ENCODE measurements around the gene CD59. TPM values are rescaled to one million over a fixed set of nuclear protein-coding genes. Genes with fewer than 3 reads are reported as not detected.
A peak's percentile ranks its signal among the peaks of the same experiment; 100 is the strongest.

The CD59 gene
- total RNA-seq, 3 donors from 2014 or later = 296 to 563 (median 375) TPM

DNA sequence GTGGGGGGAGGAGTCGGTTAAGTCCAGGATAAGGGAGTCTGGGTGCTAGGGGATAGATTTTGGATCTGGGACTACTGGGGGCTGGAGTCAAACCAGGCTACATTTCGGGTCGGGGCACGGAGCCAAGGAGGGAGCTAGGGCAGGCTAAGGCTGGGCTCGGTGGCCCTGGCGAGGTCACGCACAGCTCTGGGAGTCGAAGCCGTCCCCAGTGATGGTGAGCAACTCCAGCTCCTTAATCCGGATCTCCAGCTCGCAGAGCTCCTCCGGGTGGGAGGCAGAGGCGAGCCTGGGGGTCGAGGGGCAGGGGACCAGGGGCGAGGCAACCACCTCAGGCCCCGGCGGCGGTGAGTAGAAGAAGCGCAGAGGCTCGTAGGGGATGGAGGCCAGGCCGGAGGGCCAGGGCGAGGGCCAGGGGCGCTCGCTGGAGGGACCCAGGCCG, 36.1 kb downstream of the CD59 start:
- no peak for DNase-seq (ENCODE audit: low spot score in 2 of 2)
- Histone ChIP-seq H3K27ac (peak overlapping the region; percentile 88 to 89), H3K27me3 (no peaks in the 10 kb centered on the region), H3K36me3 (no peaks in the 10 kb centered on the region), H3K4me1 (peaks cover 8 to 30% of the 10 kb centered on the region in 2 donors), H3K9me3 (no peaks in the 10 kb centered on the region), H3K4me3 (peak overlapping the region; percentile 46 to 71 (median 60))
- TF ChIP-seq POLR2AphosphoS5 (IDR thresholded peaks at IDR 0.05) = no peak
- TF ChIP-seq POLR2A (IDR thresholded peaks at IDR 0.05) = no peak
- TF ChIP-seq, protein P1, sequence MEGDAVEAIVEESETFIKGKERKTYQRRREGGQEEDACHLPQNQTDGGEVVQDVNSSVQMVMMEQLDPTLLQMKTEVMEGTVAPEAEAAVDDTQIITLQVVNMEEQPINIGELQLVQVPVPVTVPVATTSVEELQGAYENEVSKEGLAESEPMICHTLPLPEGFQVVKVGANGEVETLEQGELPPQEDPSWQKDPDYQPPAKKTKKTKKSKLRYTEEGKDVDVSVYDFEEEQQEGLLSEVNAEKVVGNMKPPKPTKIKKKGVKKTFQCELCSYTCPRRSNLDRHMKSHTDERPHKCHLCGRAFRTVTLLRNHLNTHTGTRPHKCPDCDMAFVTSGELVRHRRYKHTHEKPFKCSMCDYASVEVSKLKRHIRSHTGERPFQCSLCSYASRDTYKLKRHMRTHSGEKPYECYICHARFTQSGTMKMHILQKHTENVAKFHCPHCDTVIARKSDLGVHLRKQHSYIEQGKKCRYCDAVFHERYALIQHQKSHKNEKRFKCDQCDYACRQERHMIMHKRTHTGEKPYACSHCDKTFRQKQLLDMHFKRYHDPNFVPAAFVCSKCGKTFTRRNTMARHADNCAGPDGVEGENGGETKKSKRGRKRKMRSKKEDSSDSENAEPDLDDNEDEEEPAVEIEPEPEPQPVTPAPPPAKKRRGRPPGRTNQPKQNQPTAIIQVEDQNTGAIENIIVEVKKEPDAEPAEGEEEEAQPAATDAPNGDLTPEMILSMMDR (IDR thresholded peaks at IDR 0.05) = no peak
- intact Hi-C loops (cut with DNase I; ENCODE audit: low total_unique reads) = no loop called here

DNA sequence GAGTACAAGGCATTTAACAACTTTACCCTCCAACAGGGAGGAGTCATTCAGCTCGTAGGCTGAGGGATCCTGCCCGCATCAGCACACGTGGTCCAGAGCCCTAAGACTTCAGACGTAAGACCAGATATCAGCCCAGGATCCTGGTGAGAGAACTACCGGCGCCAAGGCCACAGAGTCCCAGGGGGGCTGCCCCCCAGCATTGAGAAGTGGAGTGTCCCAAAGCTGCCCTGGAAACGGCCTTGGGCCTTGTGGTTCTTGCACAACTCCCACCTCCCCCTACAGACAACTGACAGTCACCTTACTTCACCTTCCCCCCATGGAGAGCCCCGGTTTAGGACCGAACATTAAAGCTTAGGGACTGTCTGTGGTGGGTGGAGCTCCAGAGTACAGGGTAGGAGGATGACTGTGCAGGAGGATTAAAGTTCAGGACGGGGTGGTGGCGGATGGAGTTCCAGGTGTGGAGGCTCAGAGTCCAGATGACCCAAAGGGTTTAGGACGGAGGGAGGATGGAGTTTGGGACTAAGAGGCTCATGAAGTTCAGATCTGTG, 36.6 kb downstream of the CD59 start:
- H3K36me3 ChIP-seq = no peaks in the 10 kb centered on the region
- TF ChIP-seq POLR2AphosphoS5 (IDR thresholded peaks at IDR 0.05) = no peak
- TF ChIP-seq, protein P1 (IDR thresholded peaks at IDR 0.05) = no peak
- no peak for TF ChIP-seq POLR2A (IDR thresholded peaks at IDR 0.05)
- H3K27me3 ChIP-seq = no peaks in the 10 kb centered on the region
- peaks cover 8 to 30% of the 10 kb centered on the region in 2 donors for H3K4me1 ChIP-seq
- H3K4me3 ChIP-seq = peak overlapping the region in 1 of 3 donors; percentile 71
- DNase-seq (ENCODE audit: low spot score in 2 of 2) = no peak
- H3K9me3 ChIP-seq = no peaks in the 10 kb centered on the region
- H3K27ac ChIP-seq = peak overlapping the region; percentile 88 to 89
- intact Hi-C loops (cut with DNase I; ENCODE audit: low total_unique reads) = no loop called here

DNA sequence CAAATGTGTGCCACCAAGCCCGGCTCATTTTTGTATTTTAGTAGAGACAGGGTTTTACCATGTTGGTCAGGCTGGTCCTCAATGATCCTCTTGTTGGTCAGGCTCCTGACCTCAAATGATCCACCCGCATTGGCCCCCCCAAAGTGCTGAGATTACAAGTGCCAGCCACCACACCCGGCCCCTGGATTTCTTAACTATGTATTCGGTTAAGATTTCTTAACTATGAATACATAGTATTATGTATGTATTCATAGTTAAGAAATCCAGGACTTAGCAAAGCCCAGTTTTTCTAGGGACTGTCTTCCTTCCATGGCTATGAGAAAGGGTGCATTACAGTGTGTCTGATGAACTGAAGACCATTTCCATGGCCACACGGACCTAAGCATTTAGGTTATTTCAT, 37.3 kb downstream of the CD59 start:
- Histone ChIP-seq H3K4me1 (peaks cover 8 to 23% of the 10 kb centered on the region in 2 donors), H3K27ac (peak overlapping the region in 1 of 2 donors; percentile 88)
- intact Hi-C loops (cut with DNase I; ENCODE audit: low total_unique reads) = no loop called here

DNA sequence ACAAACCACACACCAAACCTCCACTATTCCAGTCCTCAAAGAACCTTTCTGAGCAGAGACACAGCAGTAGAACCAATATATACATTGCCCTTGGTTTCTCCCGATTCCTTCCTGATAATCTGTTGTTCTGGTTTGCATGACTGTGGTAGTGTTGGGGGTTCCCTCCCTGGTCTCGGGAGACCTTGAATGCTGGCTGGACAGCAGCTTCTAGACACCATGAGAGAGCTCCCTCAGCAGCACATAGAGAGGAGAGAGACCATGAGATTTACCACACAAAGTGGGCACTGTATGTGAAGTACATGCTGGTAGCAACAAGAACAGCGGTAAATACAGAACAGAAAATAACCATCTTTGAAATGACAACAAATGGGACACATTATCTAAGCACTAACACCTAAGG, 38.2 kb downstream of the CD59 start:
- Histone ChIP-seq H3K9me3 (no peaks in the 10 kb centered on the region), H3K27ac (no peak overlapping the region), H3K4me3 (no peak overlapping the region), H3K4me1 (peaks cover 8 to 23% of the 10 kb centered on the region in 2 donors), H3K27me3 (no peaks in the 10 kb centered on the region), H3K36me3 (no peaks in the 10 kb centered on the region)
- TF ChIP-seq POLR2AphosphoS5 (IDR thresholded peaks at IDR 0.05) = no peak
- TF ChIP-seq, protein P1 (IDR thresholded peaks at IDR 0.05) = no peak
- no peak for TF ChIP-seq POLR2A (IDR thresholded peaks at IDR 0.05)
- intact Hi-C loops (cut with DNase I; ENCODE audit: low total_unique reads) = no loop called here
- no peak for DNase-seq (ENCODE audit: low spot score in 2 of 2)

More for the DNA sequence above, 37.3 kb downstream of the CD59 start:
- TF ChIP-seq, protein P1 (IDR thresholded peaks at IDR 0.05) = no peak
- TF ChIP-seq POLR2AphosphoS5 (IDR thresholded peaks at IDR 0.05) = no peak
- TF ChIP-seq POLR2A (IDR thresholded peaks at IDR 0.05) = no peak
- H3K36me3 ChIP-seq = no peaks in the 10 kb centered on the region
- no peaks in the 10 kb centered on the region for H3K9me3 ChIP-seq
- no peak for DNase-seq (ENCODE audit: low spot score in 2 of 2)
- no peak overlapping the region for H3K4me3 ChIP-seq
- no peaks in the 10 kb centered on the region for H3K27me3 ChIP-seq

DNA sequence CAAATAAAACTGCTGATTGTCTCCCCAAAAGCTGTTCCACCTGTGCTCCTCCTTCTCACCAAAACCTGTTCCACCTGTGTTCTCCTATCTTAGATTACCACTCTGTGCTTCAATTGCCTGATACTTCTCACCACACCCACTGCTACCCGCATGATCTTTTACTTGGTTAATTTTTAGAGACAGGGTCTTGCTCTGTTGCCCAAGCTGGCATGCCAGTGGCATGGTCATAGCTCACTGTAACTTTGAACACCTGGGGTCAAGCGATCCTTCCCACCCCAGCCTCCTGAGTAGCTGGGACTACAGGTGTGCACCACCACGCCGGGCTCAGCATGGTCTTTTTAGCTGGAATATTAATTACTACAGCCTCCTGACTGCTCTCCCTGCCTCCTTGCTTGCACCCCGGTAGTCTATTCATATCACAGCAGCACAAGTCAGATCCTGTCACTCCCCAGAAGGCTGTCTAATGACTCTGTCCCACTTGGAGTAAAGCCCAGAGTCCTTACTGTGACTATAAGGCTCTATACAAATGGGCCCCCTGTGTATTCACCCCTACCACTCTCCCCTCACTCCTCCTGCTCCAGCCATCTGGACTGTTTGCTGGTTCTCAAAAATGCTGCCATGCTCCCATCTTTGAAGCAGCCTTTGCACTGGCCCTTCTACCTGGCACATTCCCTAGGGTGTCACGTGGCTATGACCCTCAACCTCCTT, 39.1 kb downstream of the CD59 start:
- H3K27ac ChIP-seq = peak overlapping the region; percentile 16 to 91
- no peak for TF ChIP-seq POLR2A (IDR thresholded peaks at IDR 0.05)
- TF ChIP-seq, protein P1 (IDR thresholded peaks at IDR 0.05) = no peak
- TF ChIP-seq POLR2AphosphoS5 (IDR thresholded peaks at IDR 0.05) = no peak
- intact Hi-C loops (cut with DNase I; ENCODE audit: low total_unique reads) = no loop called here
- H3K9me3 ChIP-seq = no peaks in the 10 kb centered on the region
- no peak for DNase-seq (ENCODE audit: low spot score in 2 of 2)
- no peak overlapping the region for H3K4me3 ChIP-seq
- no peaks in the 10 kb centered on the region for H3K36me3 ChIP-seq
- H3K27me3 ChIP-seq = no peaks in the 10 kb centered on the region
- H3K4me1 ChIP-seq = peaks cover 14 to 28% of the 10 kb centered on the region in 2 donors
